Ishikawa (cell line): Measurements from ENCODE around the gene PRIMA1.
A peak's percentile ranks its signal among the peaks of the same experiment; 100 is the strongest.

Source experiments
- CEBPB ChIP-seq: IDR thresholded peaks from 2 replicates; pipeline ENCODE4 v1.6.1; 2012
- CREB1 ChIP-seq: IDR thresholded peaks from 2 replicates; pipeline ENCODE4 v1.6.1; 2012; ENCODE audit warnings: low read depth
- EGR1 ChIP-seq: IDR thresholded peaks from 2 replicates; pipeline ENCODE4 v1.6.1; 2012
- EP300 ChIP-seq: IDR thresholded peaks from 2 replicates; pipeline ENCODE4 v1.6.1; 2012; ENCODE audit warnings: borderline replicate concordance
- FOXM1 ChIP-seq: IDR thresholded peaks from 2 replicates; pipeline ENCODE4 v1.6.1; 2012; ENCODE audit warnings: low read depth, borderline replicate concordance
- NFIC ChIP-seq: IDR thresholded peaks from 2 replicates; pipeline ENCODE4 v1.6.1; 2012
- RAD21 ChIP-seq: IDR thresholded peaks from 2 replicates; pipeline ENCODE4 v1.6.1; 2012; ENCODE audit warnings: low read depth
- TAF1 ChIP-seq: IDR thresholded peaks from 2 replicates; pipeline ENCODE4 v1.6.1; 2012; ENCODE audit warnings: low read depth, mild to moderate bottlenecking
- TCF12 ChIP-seq: IDR thresholded peaks from 2 replicates; pipeline ENCODE4 v1.6.1; 2012; ENCODE audit warnings: low read depth
- TEAD4 ChIP-seq: IDR thresholded peaks from 2 replicates; pipeline ENCODE4 v1.6.1; 2012
- YY1 ChIP-seq: IDR thresholded peaks from 2 replicates; pipeline ENCODE4 v1.6.1; 2012; ENCODE audit warnings: low read depth
- ZBTB7A ChIP-seq: IDR thresholded peaks from 2 replicates; pipeline ENCODE4 v1.6.1; 2012; ENCODE audit warnings: low read depth
- TF ChIP-seq, protein P1 (sequence below): IDR thresholded peaks from 2 replicates; pipeline ENCODE4 v1.6.1; 2012; ENCODE audit warnings: low read depth, mild to moderate bottlenecking
- TF ChIP-seq, protein P2 (sequence below): IDR thresholded peaks from 2 replicates; pipeline ENCODE4 v1.6.1; 2012
- TF ChIP-seq, protein P3 (sequence below): IDR thresholded peaks from 2 replicates; pipeline ENCODE4 v1.6.1; 2012

PRIMA1 gene

DNA sequence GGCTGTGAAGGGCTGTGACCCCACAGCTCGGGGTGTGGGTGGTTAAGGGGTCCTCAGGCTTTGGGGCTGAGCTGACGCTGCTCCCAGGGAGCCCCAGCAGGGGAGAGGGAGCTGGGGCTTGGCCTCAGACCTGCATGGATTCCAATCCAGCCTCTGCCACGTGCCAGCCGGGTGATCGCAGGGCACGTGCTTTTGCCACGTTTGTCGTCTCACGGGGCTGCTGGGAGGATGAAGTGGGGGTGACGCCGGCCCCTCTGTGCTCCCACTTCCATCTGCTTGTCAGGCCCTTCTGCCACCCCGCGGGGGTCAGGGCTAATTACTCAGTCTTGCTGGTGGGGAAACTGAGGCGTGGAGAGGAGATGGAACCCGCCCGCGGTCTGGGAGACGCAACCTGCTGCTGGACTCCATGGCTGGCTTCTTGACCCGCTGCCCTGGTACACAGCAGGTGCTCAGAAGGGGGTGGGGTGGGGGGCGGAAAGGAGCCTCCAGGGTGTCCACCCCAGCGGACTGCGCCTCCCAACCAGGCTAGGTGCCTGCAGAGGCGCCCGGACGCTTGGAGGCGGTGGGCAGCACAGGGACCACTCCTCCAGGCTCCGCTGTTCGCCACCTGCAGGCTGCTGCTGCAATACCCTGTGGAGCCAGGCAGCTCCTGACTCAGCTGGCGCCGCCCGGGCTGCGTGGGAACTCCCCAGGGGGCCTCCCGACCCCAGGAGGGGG, 36.4 kb upstream of the PRIMA1 start:
- TF ChIP-seq CREB1 (no peak), YY1 (0 out of 2 replicates have a peak, but pooled peaks have one; percentile 9), ZBTB7A (peak; percentile 97), EGR1 (0 out of 2 replicates have a peak, but pooled peaks have one; percentile 34), TEAD4 (0 out of 2 replicates have a peak, but pooled peaks have one; percentile 30), EP300 (peak; percentile 73), TCF12 (peak; percentile 87)
- TF ChIP-seq, protein P1, sequence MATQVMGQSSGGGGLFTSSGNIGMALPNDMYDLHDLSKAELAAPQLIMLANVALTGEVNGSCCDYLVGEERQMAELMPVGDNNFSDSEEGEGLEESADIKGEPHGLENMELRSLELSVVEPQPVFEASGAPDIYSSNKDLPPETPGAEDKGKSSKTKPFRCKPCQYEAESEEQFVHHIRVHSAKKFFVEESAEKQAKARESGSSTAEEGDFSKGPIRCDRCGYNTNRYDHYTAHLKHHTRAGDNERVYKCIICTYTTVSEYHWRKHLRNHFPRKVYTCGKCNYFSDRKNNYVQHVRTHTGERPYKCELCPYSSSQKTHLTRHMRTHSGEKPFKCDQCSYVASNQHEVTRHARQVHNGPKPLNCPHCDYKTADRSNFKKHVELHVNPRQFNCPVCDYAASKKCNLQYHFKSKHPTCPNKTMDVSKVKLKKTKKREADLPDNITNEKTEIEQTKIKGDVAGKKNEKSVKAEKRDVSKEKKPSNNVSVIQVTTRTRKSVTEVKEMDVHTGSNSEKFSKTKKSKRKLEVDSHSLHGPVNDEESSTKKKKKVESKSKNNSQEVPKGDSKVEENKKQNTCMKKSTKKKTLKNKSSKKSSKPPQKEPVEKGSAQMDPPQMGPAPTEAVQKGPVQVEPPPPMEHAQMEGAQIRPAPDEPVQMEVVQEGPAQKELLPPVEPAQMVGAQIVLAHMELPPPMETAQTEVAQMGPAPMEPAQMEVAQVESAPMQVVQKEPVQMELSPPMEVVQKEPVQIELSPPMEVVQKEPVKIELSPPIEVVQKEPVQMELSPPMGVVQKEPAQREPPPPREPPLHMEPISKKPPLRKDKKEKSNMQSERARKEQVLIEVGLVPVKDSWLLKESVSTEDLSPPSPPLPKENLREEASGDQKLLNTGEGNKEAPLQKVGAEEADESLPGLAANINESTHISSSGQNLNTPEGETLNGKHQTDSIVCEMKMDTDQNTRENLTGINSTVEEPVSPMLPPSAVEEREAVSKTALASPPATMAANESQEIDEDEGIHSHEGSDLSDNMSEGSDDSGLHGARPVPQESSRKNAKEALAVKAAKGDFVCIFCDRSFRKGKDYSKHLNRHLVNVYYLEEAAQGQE = no peak
- TF ChIP-seq, protein P2, sequence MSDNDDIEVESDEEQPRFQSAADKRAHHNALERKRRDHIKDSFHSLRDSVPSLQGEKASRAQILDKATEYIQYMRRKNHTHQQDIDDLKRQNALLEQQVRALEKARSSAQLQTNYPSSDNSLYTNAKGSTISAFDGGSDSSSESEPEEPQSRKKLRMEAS = peak; percentile 83

DNA sequence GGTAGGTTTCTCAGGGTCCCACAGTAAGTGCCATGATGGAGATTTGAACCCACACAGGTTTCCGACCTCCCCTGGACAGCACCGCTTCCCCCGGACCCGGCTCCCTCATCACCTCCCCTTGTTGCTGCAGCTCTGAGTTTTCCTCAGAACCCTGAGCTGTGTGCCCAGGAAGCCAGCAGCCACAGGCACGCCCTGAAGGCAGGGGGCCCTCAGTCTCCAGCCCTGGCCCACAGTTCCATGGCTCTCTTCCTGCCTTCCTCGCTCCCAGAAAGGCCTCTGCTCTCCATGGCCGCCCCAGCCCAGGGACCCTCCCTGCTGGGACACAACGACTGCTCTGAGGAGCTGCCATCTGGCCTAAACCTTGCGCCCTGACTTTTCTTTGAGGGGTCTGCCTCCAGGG, 35.8 kb upstream of the PRIMA1 start:
- TF ChIP-seq FOXM1 (no peak), NFIC (no peak), TAF1 (no peak), YY1 (no peak), TCF12 (no peak), RAD21 (no peak), EP300 (no peak), EGR1 (no peak), CREB1 (no peak), TEAD4 (no peak)
- TF ChIP-seq, protein P2 = no peak
- TF ChIP-seq, protein P1 = no peak
- TF ChIP-seq, protein P3, sequence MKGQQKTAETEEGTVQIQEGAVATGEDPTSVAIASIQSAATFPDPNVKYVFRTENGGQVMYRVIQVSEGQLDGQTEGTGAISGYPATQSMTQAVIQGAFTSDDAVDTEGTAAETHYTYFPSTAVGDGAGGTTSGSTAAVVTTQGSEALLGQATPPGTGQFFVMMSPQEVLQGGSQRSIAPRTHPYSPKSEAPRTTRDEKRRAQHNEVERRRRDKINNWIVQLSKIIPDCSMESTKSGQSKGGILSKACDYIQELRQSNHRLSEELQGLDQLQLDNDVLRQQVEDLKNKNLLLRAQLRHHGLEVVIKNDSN = no peak

DNA sequence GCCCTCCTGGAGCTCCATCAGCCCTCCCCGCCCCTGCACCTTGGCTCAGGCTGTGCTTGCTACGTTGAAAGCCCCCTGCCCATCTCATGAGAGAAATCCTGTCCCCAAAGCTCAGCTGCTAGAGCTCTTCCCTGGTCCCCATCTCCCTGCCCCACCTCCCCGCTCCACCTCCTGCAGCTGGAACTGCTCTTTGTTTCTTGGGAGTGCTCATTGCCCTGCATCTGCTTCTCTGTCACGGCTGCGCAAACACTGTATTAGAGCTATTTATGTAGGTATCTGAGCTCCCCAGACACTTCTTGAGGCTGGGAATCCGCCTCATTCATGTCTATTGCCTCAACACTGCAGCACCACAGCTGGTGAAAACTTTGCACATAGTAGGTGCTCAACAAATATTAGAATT, 32.8 kb upstream of the PRIMA1 start:
- TF ChIP-seq ZBTB7A (no peak), EGR1 (no peak), FOXM1 (no peak), YY1 (no peak), TCF12 (no peak), CREB1 (no peak), CEBPB (no peak), RAD21 (no peak), NFIC (no peak), TAF1 (no peak), EP300 (no peak), TEAD4 (no peak)
- TF ChIP-seq, protein P1 = no peak
- TF ChIP-seq, protein P2 = no peak
- TF ChIP-seq, protein P3 = no peak

DNA sequence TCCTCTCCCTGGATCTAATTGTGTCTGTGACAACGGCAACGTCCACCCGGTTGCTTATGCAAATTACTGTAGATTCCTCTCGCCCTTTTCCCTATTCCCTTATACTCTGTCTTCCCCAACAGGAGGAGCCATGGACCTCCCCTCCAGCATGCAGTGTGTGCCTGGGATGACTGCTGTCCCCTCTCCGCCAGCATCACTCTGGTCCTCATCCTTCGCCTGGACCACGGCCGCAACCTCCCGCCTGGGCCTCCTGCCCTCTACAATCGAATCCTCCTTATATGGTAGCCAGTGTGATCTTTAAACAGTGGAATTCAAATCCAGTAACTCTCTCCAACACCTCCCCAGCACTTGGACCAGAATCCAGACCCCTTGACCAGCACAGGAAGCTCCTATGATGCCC, 30.6 kb upstream of the PRIMA1 start:
- TF ChIP-seq YY1 (no peak), RAD21 (no peak), ZBTB7A (no peak), CREB1 (no peak), EP300 (no peak)
- TF ChIP-seq, protein P1 = no peak
- TF ChIP-seq, protein P3 = no peak
